ENCODE results near the gene IRF7. TPM values are rescaled to one million over a fixed set of nuclear protein-coding genes. Genes with fewer than 3 reads are reported as not detected.

IRF7 gene
- total and polyA plus RNA-seq, 4 donors, result 15.7 to 62.4 (median 37.0) TPM

DNA sequence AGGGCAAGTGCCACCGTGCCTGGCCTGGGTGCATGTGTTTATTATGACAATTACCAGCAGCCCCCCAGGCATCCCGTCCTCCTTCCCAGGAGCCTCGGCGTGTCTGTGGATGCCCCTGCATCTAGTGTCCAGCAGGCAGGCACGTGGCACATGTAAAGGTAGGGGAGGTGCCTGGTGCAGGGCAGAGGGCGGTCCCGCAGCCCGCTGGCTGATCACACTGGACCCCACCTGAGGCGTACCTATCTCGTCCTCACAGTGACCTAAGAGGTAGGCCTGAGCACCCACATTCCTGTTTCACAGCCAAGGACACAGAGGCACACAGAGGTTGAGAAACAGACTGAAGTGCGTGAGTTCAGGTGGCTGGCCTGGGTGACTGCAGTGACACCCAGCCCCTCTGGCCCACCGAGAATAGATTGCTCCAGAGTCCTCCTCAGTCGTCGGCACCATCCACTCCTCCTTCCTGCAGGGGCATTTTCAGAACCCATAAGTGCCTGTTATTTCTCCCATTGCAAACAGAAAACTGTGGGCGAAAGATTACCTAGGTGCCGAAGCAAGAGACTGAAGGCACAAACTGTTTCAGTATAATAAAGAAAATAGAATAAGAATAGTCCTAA, 42.5 kb downstream of the IRF7 start:
- Histone ChIP-seq H3K9me3 (ENCODE audit: control insufficient read depth in 4 of 4, low read length in 3 of 4) (no peaks in the 10 kb centered on the region), H3K9ac (ENCODE audit: low read depth in 1 of 2, low read length in 2 of 2) (no peak overlapping the region), H3K27me3 (ENCODE audit: control insufficient read depth in 4 of 4, insufficient read depth in 4 of 4, low read length in 3 of 4) (no peaks in the 10 kb centered on the region), H3K4me1 (ENCODE audit: control insufficient read depth in 4 of 4, insufficient read depth in 4 of 4, low read length in 3 of 4) (peaks cover 10 to 46% (median 31%) of the 10 kb centered on the region in 4 donors), H3K4me3 (ENCODE audit: low read depth in 1 of 3, low read length in 3 of 3) (no peak overlapping the region), H3K27ac (ENCODE audit: low read depth in 1 of 2, low read length in 2 of 2) (no peak overlapping the region), H3K36me3 (ENCODE audit: control insufficient read depth in 4 of 4, insufficient read depth in 3 of 4, low read depth in 1 of 4, low read length in 3 of 4) (no peaks in the 10 kb centered on the region)
- TF ChIP-seq RAD21 (IDR thresholded peaks at IDR 0.05) (no peak), FOXA2 (IDR thresholded peaks at IDR 0.05) (no peak), HNF4A (conservative IDR thresholded peaks at IDR 0.05) (no peak), RXRA (IDR thresholded peaks at IDR 0.05) (peak in 1 of 2 donors; percentile 51)
- TF ChIP-seq, protein P1, sequence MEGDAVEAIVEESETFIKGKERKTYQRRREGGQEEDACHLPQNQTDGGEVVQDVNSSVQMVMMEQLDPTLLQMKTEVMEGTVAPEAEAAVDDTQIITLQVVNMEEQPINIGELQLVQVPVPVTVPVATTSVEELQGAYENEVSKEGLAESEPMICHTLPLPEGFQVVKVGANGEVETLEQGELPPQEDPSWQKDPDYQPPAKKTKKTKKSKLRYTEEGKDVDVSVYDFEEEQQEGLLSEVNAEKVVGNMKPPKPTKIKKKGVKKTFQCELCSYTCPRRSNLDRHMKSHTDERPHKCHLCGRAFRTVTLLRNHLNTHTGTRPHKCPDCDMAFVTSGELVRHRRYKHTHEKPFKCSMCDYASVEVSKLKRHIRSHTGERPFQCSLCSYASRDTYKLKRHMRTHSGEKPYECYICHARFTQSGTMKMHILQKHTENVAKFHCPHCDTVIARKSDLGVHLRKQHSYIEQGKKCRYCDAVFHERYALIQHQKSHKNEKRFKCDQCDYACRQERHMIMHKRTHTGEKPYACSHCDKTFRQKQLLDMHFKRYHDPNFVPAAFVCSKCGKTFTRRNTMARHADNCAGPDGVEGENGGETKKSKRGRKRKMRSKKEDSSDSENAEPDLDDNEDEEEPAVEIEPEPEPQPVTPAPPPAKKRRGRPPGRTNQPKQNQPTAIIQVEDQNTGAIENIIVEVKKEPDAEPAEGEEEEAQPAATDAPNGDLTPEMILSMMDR (IDR thresholded peaks at IDR 0.05; ENCODE audit: low read depth, low read length, missing input control), result no peak
- TF ChIP-seq, protein P2, sequence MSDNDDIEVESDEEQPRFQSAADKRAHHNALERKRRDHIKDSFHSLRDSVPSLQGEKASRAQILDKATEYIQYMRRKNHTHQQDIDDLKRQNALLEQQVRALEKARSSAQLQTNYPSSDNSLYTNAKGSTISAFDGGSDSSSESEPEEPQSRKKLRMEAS (IDR thresholded peaks at IDR 0.05), result no peak
- TF ChIP-seq, protein P3, sequence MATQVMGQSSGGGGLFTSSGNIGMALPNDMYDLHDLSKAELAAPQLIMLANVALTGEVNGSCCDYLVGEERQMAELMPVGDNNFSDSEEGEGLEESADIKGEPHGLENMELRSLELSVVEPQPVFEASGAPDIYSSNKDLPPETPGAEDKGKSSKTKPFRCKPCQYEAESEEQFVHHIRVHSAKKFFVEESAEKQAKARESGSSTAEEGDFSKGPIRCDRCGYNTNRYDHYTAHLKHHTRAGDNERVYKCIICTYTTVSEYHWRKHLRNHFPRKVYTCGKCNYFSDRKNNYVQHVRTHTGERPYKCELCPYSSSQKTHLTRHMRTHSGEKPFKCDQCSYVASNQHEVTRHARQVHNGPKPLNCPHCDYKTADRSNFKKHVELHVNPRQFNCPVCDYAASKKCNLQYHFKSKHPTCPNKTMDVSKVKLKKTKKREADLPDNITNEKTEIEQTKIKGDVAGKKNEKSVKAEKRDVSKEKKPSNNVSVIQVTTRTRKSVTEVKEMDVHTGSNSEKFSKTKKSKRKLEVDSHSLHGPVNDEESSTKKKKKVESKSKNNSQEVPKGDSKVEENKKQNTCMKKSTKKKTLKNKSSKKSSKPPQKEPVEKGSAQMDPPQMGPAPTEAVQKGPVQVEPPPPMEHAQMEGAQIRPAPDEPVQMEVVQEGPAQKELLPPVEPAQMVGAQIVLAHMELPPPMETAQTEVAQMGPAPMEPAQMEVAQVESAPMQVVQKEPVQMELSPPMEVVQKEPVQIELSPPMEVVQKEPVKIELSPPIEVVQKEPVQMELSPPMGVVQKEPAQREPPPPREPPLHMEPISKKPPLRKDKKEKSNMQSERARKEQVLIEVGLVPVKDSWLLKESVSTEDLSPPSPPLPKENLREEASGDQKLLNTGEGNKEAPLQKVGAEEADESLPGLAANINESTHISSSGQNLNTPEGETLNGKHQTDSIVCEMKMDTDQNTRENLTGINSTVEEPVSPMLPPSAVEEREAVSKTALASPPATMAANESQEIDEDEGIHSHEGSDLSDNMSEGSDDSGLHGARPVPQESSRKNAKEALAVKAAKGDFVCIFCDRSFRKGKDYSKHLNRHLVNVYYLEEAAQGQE (IDR thresholded peaks at IDR 0.05), result no peak
- no peak for DNase-seq (ENCODE audit: low spot score)
- WGBS, result 68% methylated on average over 16 of the region's 16 CpGs

DNA sequence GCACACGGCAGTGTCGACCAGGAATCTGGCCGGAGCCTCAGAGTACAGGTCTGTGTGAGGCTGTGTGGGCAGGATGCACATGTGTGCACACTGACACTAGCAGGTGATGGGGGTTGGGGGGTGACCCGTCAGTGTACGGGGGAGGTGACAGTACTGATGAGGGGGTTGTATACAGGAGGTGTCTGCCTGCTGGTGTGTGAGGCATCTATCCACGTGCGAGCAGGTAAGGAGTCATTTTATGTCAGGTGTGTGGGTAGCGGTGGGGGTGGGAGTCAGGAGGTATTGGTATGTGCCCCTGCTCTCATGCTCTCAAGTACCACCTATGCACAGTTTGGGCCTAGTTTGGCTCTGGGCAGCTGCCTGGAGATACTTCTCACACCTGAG, 44.0 kb downstream of the IRF7 start:
- DNase-seq (ENCODE audit: low spot score), result no peak
- Histone ChIP-seq H3K4me3 (ENCODE audit: low read depth in 1 of 3, low read length in 3 of 3) (no peak overlapping the region), H3K9ac (ENCODE audit: low read depth in 1 of 2, low read length in 2 of 2) (no peak overlapping the region), H3K27ac (ENCODE audit: low read depth in 1 of 2, low read length in 2 of 2) (no peak overlapping the region), H3K9me3 (ENCODE audit: control insufficient read depth in 4 of 4, low read length in 3 of 4) (no peaks in the 10 kb centered on the region), H3K36me3 (ENCODE audit: control insufficient read depth in 4 of 4, insufficient read depth in 3 of 4, low read depth in 1 of 4, low read length in 3 of 4) (no peaks in the 10 kb centered on the region), H3K27me3 (ENCODE audit: control insufficient read depth in 4 of 4, insufficient read depth in 4 of 4, low read length in 3 of 4) (no peaks in the 10 kb centered on the region), H3K4me1 (ENCODE audit: control insufficient read depth in 4 of 4, insufficient read depth in 4 of 4, low read length in 3 of 4) (peaks cover 6 to 40% (median 26%) of the 10 kb centered on the region in 4 donors)
- TF ChIP-seq FOXA1 (IDR thresholded peaks at IDR 0.05), result no peak
- TF ChIP-seq, protein P4, sequence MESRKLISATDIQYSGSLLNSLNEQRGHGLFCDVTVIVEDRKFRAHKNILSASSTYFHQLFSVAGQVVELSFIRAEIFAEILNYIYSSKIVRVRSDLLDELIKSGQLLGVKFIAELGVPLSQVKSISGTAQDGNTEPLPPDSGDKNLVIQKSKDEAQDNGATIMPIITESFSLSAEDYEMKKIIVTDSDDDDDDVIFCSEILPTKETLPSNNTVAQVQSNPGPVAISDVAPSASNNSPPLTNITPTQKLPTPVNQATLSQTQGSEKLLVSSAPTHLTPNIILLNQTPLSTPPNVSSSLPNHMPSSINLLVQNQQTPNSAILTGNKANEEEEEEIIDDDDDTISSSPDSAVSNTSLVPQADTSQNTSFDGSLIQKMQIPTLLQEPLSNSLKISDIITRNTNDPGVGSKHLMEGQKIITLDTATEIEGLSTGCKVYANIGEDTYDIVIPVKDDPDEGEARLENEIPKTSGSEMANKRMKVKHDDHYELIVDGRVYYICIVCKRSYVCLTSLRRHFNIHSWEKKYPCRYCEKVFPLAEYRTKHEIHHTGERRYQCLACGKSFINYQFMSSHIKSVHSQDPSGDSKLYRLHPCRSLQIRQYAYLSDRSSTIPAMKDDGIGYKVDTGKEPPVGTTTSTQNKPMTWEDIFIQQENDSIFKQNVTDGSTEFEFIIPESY (IDR thresholded peaks at IDR 0.05), result no peak
- 89% methylated on average over 8 of the region's 8 CpGs for WGBS

Data from liver (tissue), 9 donors.